Loucy (cell line): ENCODE data around the gene LSM5.
"Not testable (repeated sequence)": the region's sequence is repeated elsewhere in the genome, so short reads cannot be mapped to it uniquely, and the experiment has no call there.

Experiments
- H2AFZ ChIP-seq: fragments of 200-600 bp; sonication (generic); 2 replicates; pipeline ENCODE4 v1.6.0; 2016; ENCODE audit warnings: antibody characterized with exemption, mild to moderate bottlenecking, low read length, moderate library complexity
- H3F3A ChIP-seq: fragments of 200-600 bp; 2 replicates; pipeline ENCODE4 v1.6.0; 2016; ENCODE audit warnings: antibody characterized with exemption, low read depth, mild to moderate bottlenecking
- H3K27me3 ChIP-seq: fragments of 200-600 bp; sonication (generic); 2 replicates; pipeline ENCODE4 v1.6.1; 2014; ENCODE audit warnings: low read length, mild to moderate bottlenecking; ENCODE audit not compliant: insufficient read depth, poor library complexity, severe bottlenecking
- H3K36me3 ChIP-seq: fragments of 200-600 bp; sonication (generic); 2 replicates; pipeline ENCODE4 v1.6.1; 2016; ENCODE audit warnings: low read length; ENCODE audit not compliant: insufficient read depth
- H3K4me1 ChIP-seq: fragments of 200-600 bp; sonication (generic); 2 replicates; pipeline ENCODE4 v1.5.1; 2014; ENCODE audit warnings: low read length, mild to moderate bottlenecking; ENCODE audit not compliant: insufficient read depth, poor library complexity, severe bottlenecking
- H3K4me2 ChIP-seq: fragments of 200-600 bp; sonication (generic); 2 replicates; pipeline ENCODE4 v1.6.0; 2014; ENCODE audit warnings: antibody characterized with exemption, low read length, low read depth, mild to moderate bottlenecking; ENCODE audit not compliant: poor library complexity, severe bottlenecking
- H3K4me3 ChIP-seq: fragments of 200-600 bp; sonication (generic); 2 replicates; pipeline ENCODE4 v1.5.1; 2014; ENCODE audit warnings: low read length, mild to moderate bottlenecking, mixed read lengths; ENCODE audit not compliant: poor library complexity, severe bottlenecking
- H3K79me2 ChIP-seq: fragments of 200-600 bp; sonication (generic); 2 replicates; pipeline ENCODE4 v1.6.1; 2014; ENCODE audit warnings: low read length; ENCODE audit not compliant: insufficient read depth
- H3K9ac ChIP-seq: fragments of 200-600 bp; sonication (generic); 2 replicates; pipeline ENCODE4 v1.6.0; 2014; ENCODE audit warnings: mild to moderate bottlenecking, low read depth, low read length, moderate library complexity; ENCODE audit not compliant: poor library complexity, severe bottlenecking
- H3K9me2 ChIP-seq: fragments of 200-600 bp; sonication (generic); replicated peaks from 2 replicates; pipeline ENCODE4 v1.6.1; 2016; ENCODE audit warnings: low read depth, low read length, mixed read lengths
- H3K9me3 ChIP-seq: fragments of 200-600 bp; sonication (generic); 2 replicates; pipeline ENCODE4 v1.6.1; 2014; ENCODE audit warnings: mild to moderate bottlenecking, antibody characterized with exemption, low read length, low read depth; ENCODE audit not compliant: insufficient read depth
- H4K20me1 ChIP-seq: fragments of 200-600 bp; sonication (generic); 2 replicates; pipeline ENCODE4 v1.6.0; 2014; ENCODE audit warnings: antibody characterized with exemption, low read length, mild to moderate bottlenecking; ENCODE audit not compliant: insufficient read depth, poor library complexity, severe bottlenecking
- CTCF ChIP-seq: fragments of 200-600 bp; sonication (generic); conservative IDR thresholded peaks from 2 replicates; pipeline ENCODE4 v1.5.1; 2014; ENCODE audit warnings: mild to moderate bottlenecking, antibody characterized with exemption, low read length
- EZH2phosphoT487 ChIP-seq: fragments of 200-600 bp; IDR thresholded peaks from 2 replicates; pipeline ENCODE4 v1.6.1; 2018; ENCODE audit warnings: antibody characterized with exemption, mild to moderate bottlenecking, moderate library complexity, borderline replicate concordance

Gene LSM5

GRCh38 chr7:32474008-32474407 is 16.2 kb downstream of the LSM5 start:
- Histone ChIP-seq H3F3A (no peaks in the 10 kb centered on the region), H2AFZ (no peak overlapping the region), H4K20me1 (no peaks in the 10 kb centered on the region), H3K4me1 (no peaks in the 10 kb centered on the region), H3K9me3 (no peaks in the 10 kb centered on the region), H3K4me2 (no peak overlapping the region), H3K9ac (no peak overlapping the region), H3K27me3 (no peaks in the 10 kb centered on the region), H3K9me2 (no peaks in the 10 kb centered on the region), H3K4me3 (no peak overlapping the region), H3K36me3 (no peaks in the 10 kb centered on the region), H3K79me2 (no peaks in the 10 kb centered on the region)
- no peak for TF ChIP-seq CTCF
- TF ChIP-seq EZH2phosphoT487: no peak

- H3K4me1 ChIP-seq: no peaks in the 10 kb centered on the region
- no peaks in the 10 kb centered on the region for H3K9me2 ChIP-seq
- TF ChIP-seq CTCF: no peak
- TF ChIP-seq EZH2phosphoT487: no peak
- H3K4me3 ChIP-seq: no peak overlapping the region
- no peaks in the 10 kb centered on the region for H3K27me3 ChIP-seq
- H2AFZ ChIP-seq: no peak overlapping the region
- H3K79me2 ChIP-seq: no peaks in the 10 kb centered on the region
- H4K20me1 ChIP-seq: no peaks in the 10 kb centered on the region
- H3K36me3 ChIP-seq: no peaks in the 10 kb centered on the region
- no peaks in the 10 kb centered on the region for H3K9me3 ChIP-seq
- H3F3A ChIP-seq: no peaks in the 10 kb centered on the region
- no peak overlapping the region for H3K9ac ChIP-seq
- no peak overlapping the region for H3K4me2 ChIP-seq
Observed at GRCh38 chr7:32472015-32472414, 18.2 kb downstream of the LSM5 start.

- no peaks in the 10 kb centered on the region for H3K36me3 ChIP-seq
- H3K4me2 ChIP-seq: no peak overlapping the region
- H2AFZ ChIP-seq: no peak overlapping the region
- H3K27me3 ChIP-seq: no peaks in the 10 kb centered on the region
- H3K79me2 ChIP-seq: no peaks in the 10 kb centered on the region
- no peaks in the 10 kb centered on the region for H3K4me1 ChIP-seq
- no peak overlapping the region for H3K4me3 ChIP-seq
- TF ChIP-seq EZH2phosphoT487: no peak
- no peak for TF ChIP-seq CTCF
- H3F3A ChIP-seq: no peaks in the 10 kb centered on the region
- no peak overlapping the region for H3K9ac ChIP-seq
- H4K20me1 ChIP-seq: no peaks in the 10 kb centered on the region
- no peaks in the 10 kb centered on the region for H3K9me3 ChIP-seq
- no peaks in the 10 kb centered on the region for H3K9me2 ChIP-seq
Observed at GRCh38 chr7:32470871-32471270, 19.3 kb downstream of the LSM5 start.

GRCh38 chr7:32470004-32470403 is 20.2 kb downstream of the LSM5 start:
- not testable (repeated sequence) for H2AFZ ChIP-seq, H3K4me1 ChIP-seq, H3K79me2 ChIP-seq, H3K4me3 ChIP-seq, H3K27me3 ChIP-seq, H3K4me2 ChIP-seq, H3K9me2 ChIP-seq, H3F3A ChIP-seq, H3K36me3 ChIP-seq, H4K20me1 ChIP-seq, H3K9ac ChIP-seq, H3K9me3 ChIP-seq

GRCh38 chr7:32464641-32465416 is 25.4 kb downstream of the LSM5 start:
- not testable (repeated sequence) for H3K9me3 ChIP-seq, H3K79me2 ChIP-seq, H4K20me1 ChIP-seq, H2AFZ ChIP-seq, H3K9me2 ChIP-seq, H3K4me3 ChIP-seq, H3K4me1 ChIP-seq, H3K4me2 ChIP-seq, H3K27me3 ChIP-seq, H3K36me3 ChIP-seq, H3K9ac ChIP-seq, H3F3A ChIP-seq
